ENCODE measurements around the gene SUPT5H. TPM values are rescaled to one million over a fixed set of nuclear protein-coding genes. Genes with fewer than 3 reads are reported as not detected.

Gene SUPT5H
- total RNA-seq, 1 donor: 80.7 TPM

GRCh38 chr19:39498798-39499642 is 53.6 kb downstream of the SUPT5H start, which contains the start of gene DLL3:
Gene DLL3 (plus strand): TSS chr19:39498947. CDS start chr19:39498975, 28 bp downstream.
- peak; percentile 11 for DNase-seq (ENCODE audit: low read depth)
- TF ChIP-seq, protein P1, sequence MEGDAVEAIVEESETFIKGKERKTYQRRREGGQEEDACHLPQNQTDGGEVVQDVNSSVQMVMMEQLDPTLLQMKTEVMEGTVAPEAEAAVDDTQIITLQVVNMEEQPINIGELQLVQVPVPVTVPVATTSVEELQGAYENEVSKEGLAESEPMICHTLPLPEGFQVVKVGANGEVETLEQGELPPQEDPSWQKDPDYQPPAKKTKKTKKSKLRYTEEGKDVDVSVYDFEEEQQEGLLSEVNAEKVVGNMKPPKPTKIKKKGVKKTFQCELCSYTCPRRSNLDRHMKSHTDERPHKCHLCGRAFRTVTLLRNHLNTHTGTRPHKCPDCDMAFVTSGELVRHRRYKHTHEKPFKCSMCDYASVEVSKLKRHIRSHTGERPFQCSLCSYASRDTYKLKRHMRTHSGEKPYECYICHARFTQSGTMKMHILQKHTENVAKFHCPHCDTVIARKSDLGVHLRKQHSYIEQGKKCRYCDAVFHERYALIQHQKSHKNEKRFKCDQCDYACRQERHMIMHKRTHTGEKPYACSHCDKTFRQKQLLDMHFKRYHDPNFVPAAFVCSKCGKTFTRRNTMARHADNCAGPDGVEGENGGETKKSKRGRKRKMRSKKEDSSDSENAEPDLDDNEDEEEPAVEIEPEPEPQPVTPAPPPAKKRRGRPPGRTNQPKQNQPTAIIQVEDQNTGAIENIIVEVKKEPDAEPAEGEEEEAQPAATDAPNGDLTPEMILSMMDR (IDR thresholded peaks at IDR 0.05; ENCODE audit: insufficient read depth, low read depth, low read length): no peak
- peak within 1 kb of the TSS; percentile 44 for H3K4me3 ChIP-seq (ENCODE audit: low read depth, low read length)

DNA sequence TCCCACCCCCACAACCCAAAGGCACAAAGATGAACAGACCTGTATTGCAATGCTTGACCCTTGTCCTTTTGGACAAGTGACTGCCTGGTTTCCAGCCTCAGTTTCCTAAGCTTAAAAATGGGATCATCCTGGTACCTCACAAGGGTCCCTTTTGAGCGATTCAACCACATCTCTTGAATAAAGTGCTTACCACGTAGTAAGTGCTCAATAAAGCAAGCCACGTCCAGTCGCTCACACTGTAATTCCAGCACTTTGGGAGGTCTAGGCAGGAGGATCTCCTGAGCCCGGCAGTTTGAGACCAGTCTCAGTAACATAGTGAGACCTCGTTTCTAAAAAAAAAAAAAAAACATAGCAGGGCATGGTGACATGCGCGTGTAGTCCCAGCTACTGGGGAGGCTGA is 54.5 kb downstream of the SUPT5H start:
- TF ChIP-seq, protein P1 (IDR thresholded peaks at IDR 0.05; ENCODE audit: insufficient read depth, low read depth, low read length): no peak
- DNase-seq (ENCODE audit: low read depth): no peak

GRCh38 chr19:39500543-39500942 is 55.2 kb downstream of the SUPT5H start:
- TF ChIP-seq, protein P1 (IDR thresholded peaks at IDR 0.05; ENCODE audit: insufficient read depth, low read depth, low read length): no peak
- H3K4me3 ChIP-seq (ENCODE audit: low read depth, low read length): no peak overlapping the region
- no peak for DNase-seq (ENCODE audit: low read depth)

More for the DNA sequence above, 54.5 kb downstream of the SUPT5H start:
- no peak overlapping the region for H3K4me3 ChIP-seq (ENCODE audit: low read depth, low read length)

DNA sequence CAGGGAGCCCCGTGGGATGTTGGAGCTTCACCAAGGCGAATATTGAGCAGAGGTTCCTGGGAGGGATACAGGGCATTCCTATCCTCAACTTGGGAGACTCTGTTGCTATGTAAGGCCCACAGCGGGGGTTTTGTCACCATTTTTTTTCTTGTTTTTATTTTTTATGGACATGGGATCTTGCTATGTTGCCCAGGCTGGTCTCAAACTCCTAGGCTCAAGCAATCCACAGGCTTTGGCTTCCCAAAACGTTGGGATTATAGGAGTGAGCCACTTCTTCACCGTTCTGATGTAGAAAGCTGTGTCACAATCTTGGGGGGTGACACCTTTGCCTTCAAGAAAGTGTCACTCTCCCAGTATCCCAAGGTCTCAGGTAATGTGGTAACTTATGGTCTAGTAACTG is 56.0 kb downstream of the SUPT5H start:
- TF ChIP-seq, protein P1 (IDR thresholded peaks at IDR 0.05; ENCODE audit: insufficient read depth, low read depth, low read length): no peak
- no peak for DNase-seq (ENCODE audit: low read depth)
- no peak overlapping the region for H3K4me3 ChIP-seq (ENCODE audit: low read depth, low read length)

GRCh38 chr19:39502640-39503417 is 57.4 kb downstream of the SUPT5H start:
- no peak overlapping the region for H3K4me3 ChIP-seq (ENCODE audit: low read depth, low read length)
- TF ChIP-seq, protein P1 (IDR thresholded peaks at IDR 0.05; ENCODE audit: insufficient read depth, low read depth, low read length): peak; percentile 63
- peak; percentile 68 for DNase-seq (ENCODE audit: low read depth)

DNA sequence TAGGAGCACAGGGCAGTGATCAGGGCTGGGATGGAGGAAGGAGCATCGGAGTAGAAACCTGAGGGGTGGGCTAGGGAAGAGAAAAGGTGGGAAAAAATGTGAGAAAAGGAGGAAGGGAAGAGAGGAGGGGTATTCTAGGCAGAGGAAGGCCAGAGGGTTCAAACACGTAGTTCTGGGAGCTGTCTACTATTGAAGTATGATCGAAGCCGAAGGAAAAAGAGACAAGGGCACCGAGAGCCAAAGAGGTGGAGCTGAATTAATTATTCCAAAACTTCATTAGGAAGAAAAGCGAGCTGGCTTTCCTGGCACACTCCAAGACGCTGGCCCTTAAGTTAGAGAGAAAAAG is 61.2 kb downstream of the SUPT5H start:
- peak overlapping the region; percentile 33 for H3K4me3 ChIP-seq (ENCODE audit: low read depth, low read length)
- TF ChIP-seq, protein P1 (IDR thresholded peaks at IDR 0.05; ENCODE audit: insufficient read depth, low read depth, low read length): no peak
- no peak for DNase-seq (ENCODE audit: low read depth)
